Upper lobe of left lung (tissue), 6 donors: ENCODE measurements around the gene DISC1. TPM values are rescaled to one million over a fixed set of nuclear protein-coding genes. Genes with fewer than 3 reads are reported as not detected.

Experiments
- ATAC-seq, 2 donors: fragments of 200-7000 bp; cut with Tn5 transposase; one replicate each; pipeline ENCODE4 v1.9.1; 2022; ENCODE audit warnings: mild to moderate bottlenecking in 2 of 2, moderate library complexity in 2 of 2; ENCODE audit not compliant: low FRiP score in 2 of 2
- DNase-seq, 2 donors: peaks; one replicate each; pipeline ENCODE4 v3.0.0-alpha.2; 2019 to 2020
- H3K27ac ChIP-seq, 4 donors: fragments of 200-600 bp; sonication (generic); one replicate each; pipeline ENCODE4 v1.5.1; 2016 to 2019
- H3K27me3 ChIP-seq, 4 donors: fragments of 200-600 bp; sonication (generic); one replicate each; pipeline ENCODE4 v1.5.1; 2017 to 2019
- H3K36me3 ChIP-seq, 4 donors: fragments of 200-600 bp; sonication (generic); one replicate each; pipeline ENCODE4 v1.5.1; 2016 to 2019
- H3K4me1 ChIP-seq, 4 donors: fragments of 200-600 bp; sonication (generic); one replicate each; pipeline ENCODE4 v1.5.1; 2018 to 2019
- H3K4me3 ChIP-seq, 4 donors: fragments of 200-600 bp; sonication (generic); one replicate each; pipeline ENCODE4 v1.5.1; 2017 to 2019; ENCODE audit warnings: mild to moderate bottlenecking in 2 of 4, moderate library complexity in 1 of 4
- H3K9me3 ChIP-seq, 4 donors: fragments of 200-600 bp; sonication (generic); one replicate each; pipeline ENCODE4 v1.5.1; 2018 to 2019
- EP300 ChIP-seq, 4 donors: sonication (generic); formaldehyde crosslinking; IDR thresholded peaks; one replicate each; pipeline ENCODE4 v1.5.1; 2017; ENCODE audit warnings: antibody characterized with exemption in 4 of 4, control low read depth in 2 of 4
- POLR2A ChIP-seq, 4 donors: fragments of 450-650 bp; IDR thresholded peaks; one replicate each; pipeline ENCODE4 v1.5.1; 2016 to 2017; ENCODE audit warnings: antibody characterized with exemption in 4 of 4, mild to moderate bottlenecking in 2 of 4
- POLR2AphosphoS5 ChIP-seq, 2 donors: sonication (generic); formaldehyde crosslinking; IDR thresholded peaks; one replicate each; pipeline ENCODE4 v1.5.1; 2017; ENCODE audit warnings: antibody characterized with exemption in 2 of 2
- WGBS, 2 donors: methylation state at CpG; one replicate each; pipeline ENCODE4 v1.1.5; 2017 to 2018; 5-methylcytosine and 5-hydroxymethylcytosine counted together
- total RNA-seq, 6 donors: library from RNA; depleted of rRNA in 4 of 6; stranded (reverse); fragments of >200 nt in 4 of 6; gene quantifications; one replicate each; pipeline versions ENCODE4 v1.1.0 to v1.2.1, GENCODE V29; 2016 to 2021
- TF ChIP-seq, protein P1 (sequence below), 6 experiments: fragments of 450-650 bp in 4 of 6; fragments of 200-600 bp in 2 of 6; sonication (generic) in 2 of 6; IDR thresholded peaks; one replicate each; pipeline ENCODE4 v1.5.1; 2016 to 2019; ENCODE audit warnings: antibody characterized with exemption in 6 of 6
- donor health status: DM: no; HTN: no; CAD: no; lungs with moderate emphysema.
- donor health status: DM: no; HTN: yes; CAD: no; lungs with severe emphysema.

The DISC1 gene
- total RNA-seq, 6 donors from 2014 or later: 6.1 to 16.8 (median 10.5) TPM

GRCh38 chr1:231853588-231854207 lies 227.1 kb downstream of the DISC1 start:
- Histone ChIP-seq H3K4me3 (no peak overlapping the region), H3K27ac (no peak overlapping the region), H3K36me3 (no peaks in the 10 kb centered on the region), H3K9me3 (no peaks in the 10 kb centered on the region), H3K27me3 (no peaks in the 10 kb centered on the region), H3K4me1 (no peaks in the 10 kb centered on the region)
- TF ChIP-seq POLR2AphosphoS5 (IDR thresholded peaks at IDR 0.05) (no peak), POLR2A (IDR thresholded peaks at IDR 0.05) (no peak), EP300 (IDR thresholded peaks at IDR 0.05) (no peak)
- TF ChIP-seq, protein P1, sequence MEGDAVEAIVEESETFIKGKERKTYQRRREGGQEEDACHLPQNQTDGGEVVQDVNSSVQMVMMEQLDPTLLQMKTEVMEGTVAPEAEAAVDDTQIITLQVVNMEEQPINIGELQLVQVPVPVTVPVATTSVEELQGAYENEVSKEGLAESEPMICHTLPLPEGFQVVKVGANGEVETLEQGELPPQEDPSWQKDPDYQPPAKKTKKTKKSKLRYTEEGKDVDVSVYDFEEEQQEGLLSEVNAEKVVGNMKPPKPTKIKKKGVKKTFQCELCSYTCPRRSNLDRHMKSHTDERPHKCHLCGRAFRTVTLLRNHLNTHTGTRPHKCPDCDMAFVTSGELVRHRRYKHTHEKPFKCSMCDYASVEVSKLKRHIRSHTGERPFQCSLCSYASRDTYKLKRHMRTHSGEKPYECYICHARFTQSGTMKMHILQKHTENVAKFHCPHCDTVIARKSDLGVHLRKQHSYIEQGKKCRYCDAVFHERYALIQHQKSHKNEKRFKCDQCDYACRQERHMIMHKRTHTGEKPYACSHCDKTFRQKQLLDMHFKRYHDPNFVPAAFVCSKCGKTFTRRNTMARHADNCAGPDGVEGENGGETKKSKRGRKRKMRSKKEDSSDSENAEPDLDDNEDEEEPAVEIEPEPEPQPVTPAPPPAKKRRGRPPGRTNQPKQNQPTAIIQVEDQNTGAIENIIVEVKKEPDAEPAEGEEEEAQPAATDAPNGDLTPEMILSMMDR (IDR thresholded peaks at IDR 0.05): no peak
- DNase-seq: no peak
- WGBS, 2 donors: 96 to 99% methylated on average over 6 to 7 of the region's 7 CpGs
- no peak for ATAC-seq

DNA sequence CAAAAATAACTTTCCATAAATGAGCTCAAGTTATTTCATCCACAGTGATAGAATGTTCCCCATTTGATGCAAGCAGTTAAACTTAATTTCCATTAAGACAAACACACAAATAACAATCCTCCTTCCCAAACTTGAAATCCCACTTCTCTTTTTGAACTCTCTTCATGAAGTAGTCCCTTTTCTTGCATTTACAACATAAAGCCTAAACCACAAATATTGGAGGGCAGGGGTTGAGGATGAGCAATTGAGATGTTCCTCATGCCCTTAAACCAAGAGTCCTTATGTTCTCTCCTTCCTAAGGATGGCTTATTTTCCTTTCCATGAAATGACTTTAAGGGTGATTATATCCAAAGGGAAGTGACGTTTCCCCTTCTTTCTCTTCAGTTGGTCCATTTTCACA lies 228.8 kb downstream of the DISC1 start:
- no peak for ATAC-seq
- WGBS, 2 donors: 78 to 80% methylated on average over 1 of the region's 1 CpG
- no peaks in the 10 kb centered on the region for H3K9me3 ChIP-seq

GRCh38 chr1:231855926-231856325 lies 229.3 kb downstream of the DISC1 start:
- DNase-seq: no peak
- Histone ChIP-seq H3K27me3 (no peaks in the 10 kb centered on the region), H3K36me3 (no peaks in the 10 kb centered on the region), H3K9me3 (no peaks in the 10 kb centered on the region), H3K27ac (no peak overlapping the region), H3K4me1 (no peaks in the 10 kb centered on the region), H3K4me3 (no peak overlapping the region)
- WGBS, 2 donors: 90 to 96% methylated on average over 5 of the region's 5 CpGs
- TF ChIP-seq EP300 (IDR thresholded peaks at IDR 0.05) (no peak), POLR2AphosphoS5 (IDR thresholded peaks at IDR 0.05) (no peak), POLR2A (IDR thresholded peaks at IDR 0.05) (no peak)
- TF ChIP-seq, protein P1 (IDR thresholded peaks at IDR 0.05): no peak
- ATAC-seq: no peak

More for the DNA sequence above, 228.8 kb downstream of the DISC1 start:
- TF ChIP-seq, protein P1 (IDR thresholded peaks at IDR 0.05): no peak
- TF ChIP-seq EP300 (IDR thresholded peaks at IDR 0.05) (no peak), POLR2A (IDR thresholded peaks at IDR 0.05) (no peak), POLR2AphosphoS5 (IDR thresholded peaks at IDR 0.05) (no peak)
- Histone ChIP-seq H3K36me3 (no peaks in the 10 kb centered on the region), H3K4me3 (no peak overlapping the region), H3K27ac (no peak overlapping the region), H3K4me1 (no peaks in the 10 kb centered on the region), H3K27me3 (no peaks in the 10 kb centered on the region)
- no peak for DNase-seq

DNA sequence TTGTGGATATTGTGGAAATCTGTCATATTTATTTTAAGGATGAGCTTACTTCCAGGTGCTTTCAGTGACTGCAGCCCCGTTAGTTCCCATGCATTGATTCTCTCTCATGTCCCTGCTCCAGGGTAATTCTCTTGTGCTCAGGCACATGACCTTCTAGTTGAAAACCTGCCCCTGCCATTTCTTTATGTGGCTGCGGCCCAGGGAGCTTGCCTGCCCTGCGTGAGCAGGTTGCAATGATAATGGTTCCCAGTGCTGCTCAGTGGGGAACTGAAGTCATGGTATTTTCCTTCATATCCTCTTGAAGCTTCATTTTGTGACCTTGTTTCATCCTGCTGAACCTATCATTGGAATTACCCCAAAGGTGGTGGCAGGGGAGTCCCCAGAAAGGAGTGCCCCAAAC lies 229.8 kb downstream of the DISC1 start:
- TF ChIP-seq EP300 (IDR thresholded peaks at IDR 0.05) (no peak), POLR2AphosphoS5 (IDR thresholded peaks at IDR 0.05) (no peak), POLR2A (IDR thresholded peaks at IDR 0.05) (no peak)
- TF ChIP-seq, protein P1 (IDR thresholded peaks at IDR 0.05): no peak
- no peak for DNase-seq
- Histone ChIP-seq H3K9me3 (no peaks in the 10 kb centered on the region), H3K4me3 (no peak overlapping the region), H3K4me1 (no peaks in the 10 kb centered on the region), H3K27me3 (no peaks in the 10 kb centered on the region), H3K36me3 (no peaks in the 10 kb centered on the region), H3K27ac (no peak overlapping the region)
- no peak for ATAC-seq
- 90 to 94% methylated on average over 3 of the region's 3 CpGs for WGBS, 2 donors

GRCh38 chr1:231856894-231857293 lies 230.3 kb downstream of the DISC1 start:
- Histone ChIP-seq H3K9me3 (no peaks in the 10 kb centered on the region), H3K27me3 (no peaks in the 10 kb centered on the region), H3K36me3 (no peaks in the 10 kb centered on the region), H3K4me3 (no peak overlapping the region), H3K4me1 (peaks cover 0 to 4% (median 0%) of the 10 kb centered on the region in 4 donors), H3K27ac (no peak overlapping the region)
- ATAC-seq (no peak), DNase-seq (no peak)
- TF ChIP-seq EP300 (IDR thresholded peaks at IDR 0.05): no peak
- TF ChIP-seq, protein P1 (IDR thresholded peaks at IDR 0.05): no peak
- TF ChIP-seq POLR2A (IDR thresholded peaks at IDR 0.05): no peak
- no peak for TF ChIP-seq POLR2AphosphoS5 (IDR thresholded peaks at IDR 0.05)
- 90 to 94% methylated on average over 4 of the region's 4 CpGs for WGBS, 2 donors
